ENCODE measurements around the gene PUDP. TPM values are rescaled to one million over a fixed set of nuclear protein-coding genes. Genes with fewer than 3 reads are reported as not detected.

Gene PUDP
- total RNA-seq, 2 donors from 2014 or later = 3.4 to 12.7 TPM

DNA sequence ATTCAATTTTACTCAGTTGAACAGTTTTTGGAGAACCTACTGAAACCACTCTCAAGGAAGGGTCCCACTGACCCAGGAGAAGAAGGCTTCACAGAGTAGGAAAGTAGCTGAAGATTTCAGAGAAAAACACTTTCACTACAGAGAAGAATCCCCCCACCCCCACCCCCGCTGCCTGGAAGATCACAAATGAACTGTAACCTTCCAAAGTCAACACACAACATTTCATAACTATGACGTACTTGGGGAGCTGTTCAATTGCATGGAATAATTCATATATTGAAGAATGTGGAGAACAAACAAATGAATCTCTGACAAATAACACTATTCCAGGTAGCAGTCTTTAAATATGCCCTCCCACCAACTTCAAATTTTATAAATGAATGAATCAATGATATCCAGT is 86.5 kb downstream of the PUDP start:
- DNase-seq (ENCODE audit: low spot score) (no peak), ATAC-seq (ENCODE audit: insufficient number of reproducible peaks, low FRiP score, low read depth) (no peak)
- Histone ChIP-seq H3K4me3 (no peak overlapping the region), H3K9me3 (no peaks in the 10 kb centered on the region), H3K4me1 (ENCODE audit: control insufficient read depth in 1 of 2, low read depth in 2 of 2) (no peaks in the 10 kb centered on the region), H3K27me3 (replicated peaks; ENCODE audit: insufficient read depth) (no peaks in the 10 kb centered on the region), H3K27ac (no peak overlapping the region), H3K36me3 (no peaks in the 10 kb centered on the region)
- TF ChIP-seq, protein P1, sequence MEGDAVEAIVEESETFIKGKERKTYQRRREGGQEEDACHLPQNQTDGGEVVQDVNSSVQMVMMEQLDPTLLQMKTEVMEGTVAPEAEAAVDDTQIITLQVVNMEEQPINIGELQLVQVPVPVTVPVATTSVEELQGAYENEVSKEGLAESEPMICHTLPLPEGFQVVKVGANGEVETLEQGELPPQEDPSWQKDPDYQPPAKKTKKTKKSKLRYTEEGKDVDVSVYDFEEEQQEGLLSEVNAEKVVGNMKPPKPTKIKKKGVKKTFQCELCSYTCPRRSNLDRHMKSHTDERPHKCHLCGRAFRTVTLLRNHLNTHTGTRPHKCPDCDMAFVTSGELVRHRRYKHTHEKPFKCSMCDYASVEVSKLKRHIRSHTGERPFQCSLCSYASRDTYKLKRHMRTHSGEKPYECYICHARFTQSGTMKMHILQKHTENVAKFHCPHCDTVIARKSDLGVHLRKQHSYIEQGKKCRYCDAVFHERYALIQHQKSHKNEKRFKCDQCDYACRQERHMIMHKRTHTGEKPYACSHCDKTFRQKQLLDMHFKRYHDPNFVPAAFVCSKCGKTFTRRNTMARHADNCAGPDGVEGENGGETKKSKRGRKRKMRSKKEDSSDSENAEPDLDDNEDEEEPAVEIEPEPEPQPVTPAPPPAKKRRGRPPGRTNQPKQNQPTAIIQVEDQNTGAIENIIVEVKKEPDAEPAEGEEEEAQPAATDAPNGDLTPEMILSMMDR (IDR thresholded peaks at IDR 0.05) = no peak

DNA sequence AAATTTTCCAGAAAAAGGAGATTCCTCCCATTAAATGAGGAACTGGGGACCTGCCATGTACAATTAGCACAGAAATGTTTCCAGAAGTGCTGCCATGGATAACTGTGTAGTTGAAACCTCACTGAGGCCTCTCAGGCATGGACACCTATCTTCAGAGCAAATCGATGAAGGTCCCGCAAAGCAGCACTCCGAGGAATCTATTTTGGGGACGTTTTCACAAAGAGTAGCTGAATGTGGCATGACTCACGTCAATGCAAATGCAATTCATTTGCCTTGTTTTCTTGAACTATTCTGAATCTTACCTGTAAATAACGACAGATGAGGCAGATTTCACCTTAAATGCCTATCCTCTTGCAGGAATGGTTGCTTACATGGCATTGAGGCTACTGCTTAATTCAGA is 87.5 kb downstream of the PUDP start:
- no peak for ATAC-seq (ENCODE audit: insufficient number of reproducible peaks, low FRiP score, low read depth)

GRCh38 chrX:7059859-7060258 is 88.1 kb downstream of the PUDP start:
- DNase-seq (ENCODE audit: low spot score) (no peak), ATAC-seq (ENCODE audit: insufficient number of reproducible peaks, low FRiP score, low read depth) (no peak)
- TF ChIP-seq, protein P1 (IDR thresholded peaks at IDR 0.05) = no peak
- H3K27ac ChIP-seq = no peak overlapping the region
- H3K4me1 ChIP-seq (ENCODE audit: control insufficient read depth in 1 of 2, low read depth in 2 of 2) = no peaks in the 10 kb centered on the region
- H3K9me3 ChIP-seq = no peaks in the 10 kb centered on the region
- H3K4me3 ChIP-seq = no peak overlapping the region
- H3K36me3 ChIP-seq = no peaks in the 10 kb centered on the region
- H3K27me3 ChIP-seq (replicated peaks; ENCODE audit: insufficient read depth) = no peaks in the 10 kb centered on the region

More for the DNA sequence above, 87.5 kb downstream of the PUDP start:
- H3K27ac ChIP-seq = no peak overlapping the region
- no peaks in the 10 kb centered on the region for H3K4me1 ChIP-seq (ENCODE audit: control insufficient read depth in 1 of 2, low read depth in 2 of 2)
- no peak overlapping the region for H3K4me3 ChIP-seq
- no peak for DNase-seq (ENCODE audit: low spot score)
- H3K9me3 ChIP-seq = no peaks in the 10 kb centered on the region
- H3K36me3 ChIP-seq = no peaks in the 10 kb centered on the region
- H3K27me3 ChIP-seq (replicated peaks; ENCODE audit: insufficient read depth) = no peaks in the 10 kb centered on the region
- TF ChIP-seq, protein P1 (IDR thresholded peaks at IDR 0.05) = no peak

GRCh38 chrX:7059214-7059838 is 88.6 kb downstream of the PUDP start:
- H3K4me1 ChIP-seq (ENCODE audit: control insufficient read depth in 1 of 2, low read depth in 2 of 2) = no peaks in the 10 kb centered on the region
- H3K4me3 ChIP-seq = no peak overlapping the region
- no peak for DNase-seq (ENCODE audit: low spot score)
- H3K9me3 ChIP-seq = no peaks in the 10 kb centered on the region
- no peak for ATAC-seq (ENCODE audit: insufficient number of reproducible peaks, low FRiP score, low read depth)
- no peaks in the 10 kb centered on the region for H3K27me3 ChIP-seq (replicated peaks; ENCODE audit: insufficient read depth)
- H3K27ac ChIP-seq = no peak overlapping the region
- H3K36me3 ChIP-seq = no peaks in the 10 kb centered on the region
- TF ChIP-seq, protein P1 (IDR thresholded peaks at IDR 0.05) = no peak

- no peak for ATAC-seq (ENCODE audit: insufficient number of reproducible peaks, low FRiP score, low read depth)
- H3K9me3 ChIP-seq = no peaks in the 10 kb centered on the region
Observed at GRCh38 chrX:7055386-7056137, 92.4 kb downstream of the PUDP start.

More at GRCh38 chrX:7055386-7056137, 92.4 kb downstream of the PUDP start:
- H3K4me3 ChIP-seq = no peak overlapping the region
- H3K27me3 ChIP-seq (replicated peaks; ENCODE audit: insufficient read depth) = no peaks in the 10 kb centered on the region
- DNase-seq (ENCODE audit: low spot score) = no peak
- H3K27ac ChIP-seq = no peak overlapping the region
- H3K4me1 ChIP-seq (ENCODE audit: control insufficient read depth in 1 of 2, low read depth in 2 of 2) = no peaks in the 10 kb centered on the region
- H3K36me3 ChIP-seq = no peaks in the 10 kb centered on the region
- TF ChIP-seq, protein P1 (IDR thresholded peaks at IDR 0.05) = no peak

Measured in thoracic aorta (tissue), 2 donors.